Activated T-cell treated with anti-CD3 and anti-CD28 coated beads, Interleukin-2, amount 50 U/mL, for 72 hours (primary cell): ENCODE results near the gene KIAA0319L. TPM values are rescaled to one million over a fixed set of nuclear protein-coding genes. Genes with fewer than 3 reads are reported as not detected.

Experiments
- ATAC-seq, 2 donors: fragments of 150-1000 bp; cut with Tn5 transposase; replicated peaks in 1 of 2; 2 replicates each; pipeline ENCODE4 v1.10.0; 2021; ENCODE audit warnings: moderate library complexity in 2 of 2, mild to moderate bottlenecking in 1 of 2
- DNase-seq, 2 donors: peaks; one replicate each; pipeline ENCODE4 v3.0.0; 2021 to 2022; ENCODE audit warnings: mixed read lengths in 1 of 2
- H3K27ac Mint-ChIP-seq: one replicate; pipeline ENCODE4 v1.8.0; 2022; ENCODE audit warnings: mild to moderate bottlenecking, moderate library complexity, mixed read lengths
- H3K27me3 Mint-ChIP-seq: one replicate; pipeline ENCODE4 v1.8.0; 2022; ENCODE audit warnings: low read depth, mixed read lengths
- H3K36me3 Mint-ChIP-seq, 2 donors: one replicate each; pipeline ENCODE4 v1.8.0; 2022; ENCODE audit warnings: mixed read lengths in 2 of 2, mild to moderate bottlenecking in 1 of 2; ENCODE audit not compliant: insufficient read depth in 2 of 2
- H3K4me1 Mint-ChIP-seq: one replicate; pipeline ENCODE4 v1.8.0; 2022; ENCODE audit warnings: low read depth, mixed read lengths
- H3K4me3 Mint-ChIP-seq, 2 donors: one replicate each; pipeline ENCODE4 v1.8.0; 2022; ENCODE audit warnings: mild to moderate bottlenecking in 2 of 2, mixed read lengths in 2 of 2, moderate library complexity in 2 of 2
- H3K9me3 Mint-ChIP-seq, 2 donors: one replicate each; pipeline ENCODE4 v1.8.0; 2022; ENCODE audit warnings: mixed read lengths in 2 of 2
- total RNA-seq, 2 donors: library from RNA; stranded (reverse); gene quantifications; one replicate each; pipeline ENCODE4 v1.2.3, GENCODE V29; 2022

The KIAA0319L gene
- total RNA-seq, 2 donors from 2014 or later: 44.3 to 60.9 TPM

GRCh38 chr1:35449334-35450008 lies 107.7 kb downstream of the KIAA0319L start:
- no peak for DNase-seq
- no peak overlapping the region for H3K4me3 Mint-ChIP-seq
- H3K36me3 Mint-ChIP-seq: peaks cover 4 to 10% of the 10 kb centered on the region in 2 donors
- no peak overlapping the region for H3K27ac Mint-ChIP-seq
- H3K27me3 Mint-ChIP-seq: no peaks in the 10 kb centered on the region
- peaks cover 38% of the 10 kb centered on the region for H3K4me1 Mint-ChIP-seq
- no peak for ATAC-seq
- no peaks in the 10 kb centered on the region for H3K9me3 Mint-ChIP-seq

GRCh38 chr1:35448344-35448801 lies 108.8 kb downstream of the KIAA0319L start:
- Mint-ChIP-seq H3K9me3 (no peaks in the 10 kb centered on the region), H3K27me3 (no peaks in the 10 kb centered on the region), H3K4me1 (peaks cover 27% of the 10 kb centered on the region), H3K4me3 (no peak overlapping the region), H3K36me3 (peaks cover 4 to 9% of the 10 kb centered on the region in 2 donors), H3K27ac (no peak overlapping the region)
- ATAC-seq (no peak), DNase-seq (no peak)

GRCh38 chr1:35447278-35447677 lies 109.9 kb downstream of the KIAA0319L start:
- DNase-seq (no peak), ATAC-seq (no peak)
- H3K9me3 Mint-ChIP-seq: no peaks in the 10 kb centered on the region
- no peak overlapping the region for H3K27ac Mint-ChIP-seq
- peak overlapping the region in 1 of 2 donors; percentile 9 for H3K4me3 Mint-ChIP-seq
- H3K36me3 Mint-ChIP-seq: peaks cover 4 to 9% of the 10 kb centered on the region in 2 donors
- H3K27me3 Mint-ChIP-seq: no peaks in the 10 kb centered on the region
- H3K4me1 Mint-ChIP-seq: peaks cover 25% of the 10 kb centered on the region

- H3K27ac Mint-ChIP-seq: no peak overlapping the region
- no peak for ATAC-seq
- no peaks in the 10 kb centered on the region for H3K27me3 Mint-ChIP-seq
Observed at GRCh38 chr1:35444519-35444774, 112.8 kb downstream of the KIAA0319L start.

GRCh38 chr1:35443768-35444518 lies 113.3 kb downstream of the KIAA0319L start:
- peak; percentile 36 to 59 for ATAC-seq
- no peaks in the 10 kb centered on the region for H3K27me3 Mint-ChIP-seq
- H3K36me3 Mint-ChIP-seq: peaks cover 4 to 5% of the 10 kb centered on the region in 2 donors
- no peaks in the 10 kb centered on the region for H3K9me3 Mint-ChIP-seq
- peak overlapping the region in 1 of 2 donors; percentile 20 for H3K4me3 Mint-ChIP-seq
- H3K27ac Mint-ChIP-seq: peak overlapping the region; percentile 5
- DNase-seq: no peak
- peaks cover 10% of the 10 kb centered on the region for H3K4me1 Mint-ChIP-seq

More at GRCh38 chr1:35444519-35444774, 112.8 kb downstream of the KIAA0319L start:
- Mint-ChIP-seq H3K4me1 (peaks cover 10% of the 10 kb centered on the region), H3K4me3 (no peak overlapping the region), H3K36me3 (peaks cover 3 to 5% of the 10 kb centered on the region in 2 donors), H3K9me3 (no peaks in the 10 kb centered on the region)
- DNase-seq: no peak

- Mint-ChIP-seq H3K27ac (peak overlapping the region; percentile 11), H3K4me3 (peak overlapping the region; percentile 5 to 51), H3K27me3 (no peaks in the 10 kb centered on the region), H3K4me1 (peaks cover 10% of the 10 kb centered on the region), H3K9me3 (no peaks in the 10 kb centered on the region), H3K36me3 (peaks cover 2 to 4% of the 10 kb centered on the region in 2 donors)
- DNase-seq (peak; percentile 53 to 61), ATAC-seq (peak; percentile 74 to 75)
Observed at GRCh38 chr1:35442734-35443133, 114.5 kb downstream of the KIAA0319L start.

GRCh38 chr1:35441926-35442579 lies 115.2 kb downstream of the KIAA0319L start:
- Mint-ChIP-seq H3K36me3 (peaks cover 2 to 4% of the 10 kb centered on the region in 2 donors), H3K27ac (no peak overlapping the region), H3K9me3 (no peaks in the 10 kb centered on the region), H3K27me3 (no peaks in the 10 kb centered on the region), H3K4me3 (no peak overlapping the region), H3K4me1 (peaks cover 10% of the 10 kb centered on the region)
- DNase-seq (no peak), ATAC-seq (no peak)

GRCh38 chr1:35439626-35440025 lies 117.6 kb downstream of the KIAA0319L start:
- Mint-ChIP-seq H3K9me3 (no peaks in the 10 kb centered on the region), H3K27ac (peak overlapping the region; percentile 51), H3K36me3 (peaks cover 2 to 4% of the 10 kb centered on the region in 2 donors), H3K27me3 (no peaks in the 10 kb centered on the region), H3K4me3 (no peak overlapping the region), H3K4me1 (peaks cover 10% of the 10 kb centered on the region)
- DNase-seq (no peak), ATAC-seq (no peak)

- DNase-seq (no peak), ATAC-seq (no peak)
- Mint-ChIP-seq H3K36me3 (peaks cover 3 to 8% of the 10 kb centered on the region in 2 donors), H3K4me1 (peaks cover 10% of the 10 kb centered on the region), H3K4me3 (no peak overlapping the region), H3K9me3 (peaks cover 0 to 2% of the 10 kb centered on the region in 2 donors), H3K27me3 (no peaks in the 10 kb centered on the region), H3K27ac (peak overlapping the region; percentile 3)
Observed at GRCh38 chr1:35437200-35437599, 120.0 kb downstream of the KIAA0319L start.

- Mint-ChIP-seq H3K4me1 (peaks cover 21% of the 10 kb centered on the region), H3K27ac (no peak overlapping the region), H3K36me3 (peaks cover 8% of the 10 kb centered on the region in 2 donors), H3K9me3 (peaks cover 0 to 2% of the 10 kb centered on the region in 2 donors), H3K4me3 (no peak overlapping the region), H3K27me3 (no peaks in the 10 kb centered on the region)
- DNase-seq (no peak), ATAC-seq (no peak)
Observed at GRCh38 chr1:35436078-35436477, 121.1 kb downstream of the KIAA0319L start.

- Mint-ChIP-seq H3K4me1 (peaks cover 33% of the 10 kb centered on the region), H3K27ac (no peak overlapping the region), H3K9me3 (peaks cover 0 to 2% of the 10 kb centered on the region in 2 donors), H3K4me3 (no peak overlapping the region), H3K36me3 (peaks cover 14 to 15% of the 10 kb centered on the region in 2 donors), H3K27me3 (no peaks in the 10 kb centered on the region)
- ATAC-seq (no peak), DNase-seq (no peak)
Observed at GRCh38 chr1:35434703-35435102, 122.5 kb downstream of the KIAA0319L start.

- Mint-ChIP-seq H3K27ac (no peak overlapping the region), H3K9me3 (peaks cover 0 to 2% of the 10 kb centered on the region in 2 donors), H3K4me1 (peaks cover 33% of the 10 kb centered on the region), H3K4me3 (no peak overlapping the region), H3K27me3 (no peaks in the 10 kb centered on the region), H3K36me3 (peaks cover 13 to 14% of the 10 kb centered on the region in 2 donors)
- no peak for ATAC-seq
- DNase-seq: no peak
Observed at GRCh38 chr1:35433714-35434113, 123.5 kb downstream of the KIAA0319L start.

GRCh38 chr1:35432231-35432630 lies 125.0 kb downstream of the KIAA0319L start:
- Mint-ChIP-seq H3K27ac (peak overlapping the region; percentile 41), H3K4me1 (peaks cover 33% of the 10 kb centered on the region), H3K36me3 (peaks cover 11 to 14% of the 10 kb centered on the region in 2 donors), H3K27me3 (no peaks in the 10 kb centered on the region), H3K4me3 (peak overlapping the region in 1 of 2 donors; percentile 4), H3K9me3 (peaks cover 0 to 2% of the 10 kb centered on the region in 2 donors)
- DNase-seq (no peak), ATAC-seq (no peak)
